GM18517 (cell line): ENCODE results near the gene ACBD6.

ENCODE experiments used
- ATAC-seq: cut with Tn5 transposase; IDR thresholded peaks from one replicate; pipeline ENCODE4 v1.9.1; 2021; ENCODE audit warnings: mild to moderate bottlenecking, moderate library complexity; ENCODE audit not compliant: unreplicated experiment

The ACBD6 gene

DNA sequence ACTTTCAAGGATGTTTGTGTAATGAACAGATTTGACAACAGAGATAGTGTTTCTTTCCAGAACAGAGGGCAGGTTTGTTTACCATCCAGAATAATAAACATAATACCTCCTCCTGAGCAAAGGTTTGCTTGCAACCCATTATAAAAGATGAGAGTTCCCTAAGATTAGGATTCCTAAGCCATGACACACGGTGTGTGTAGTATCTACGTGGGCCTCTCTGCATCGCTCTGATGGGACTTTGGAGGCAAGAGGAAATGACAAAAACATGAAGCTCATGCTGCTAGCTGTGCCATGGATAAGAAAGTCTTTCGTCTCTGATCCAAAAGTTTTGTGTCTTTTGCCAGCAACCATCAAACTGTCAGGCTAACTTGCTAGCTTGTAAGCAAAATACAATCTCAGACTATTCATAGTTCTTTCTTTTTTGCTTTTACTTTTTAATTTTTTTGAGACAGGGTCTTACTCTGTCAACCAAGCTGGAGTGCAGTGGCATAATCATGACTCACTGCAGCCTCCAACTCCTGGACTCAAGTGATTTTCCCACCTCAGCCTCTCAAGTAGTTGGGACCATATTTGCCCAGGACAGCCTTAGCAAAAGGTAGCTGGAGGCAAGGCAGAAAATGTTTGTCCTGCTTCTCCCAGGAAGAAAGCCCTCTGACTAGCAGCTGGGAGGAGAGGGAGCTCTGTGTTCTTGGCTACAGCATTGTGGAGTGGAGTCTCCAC lies 191.2 kb downstream of the ACBD6 start:
- no peak for ATAC-seq

DNA sequence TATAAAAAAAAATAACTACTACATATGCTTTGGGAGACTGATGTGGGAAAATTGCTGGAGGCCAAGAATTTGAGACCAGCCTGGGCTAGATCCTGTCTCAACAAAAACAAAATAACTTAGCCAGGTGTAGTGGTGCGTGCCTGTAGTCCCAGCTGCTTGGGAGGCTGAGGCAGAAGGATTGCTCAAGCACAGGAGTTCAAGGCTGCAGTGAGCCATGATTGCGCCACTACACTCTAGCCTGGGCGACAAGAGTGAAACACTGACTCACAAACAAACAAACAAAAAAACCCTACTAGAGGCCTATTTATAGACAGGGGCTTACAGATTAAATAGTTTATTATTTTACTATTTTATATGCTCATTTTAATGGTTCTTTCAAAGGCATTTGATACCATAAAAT lies 192.3 kb downstream of the ACBD6 start:
- no peak for ATAC-seq

DNA sequence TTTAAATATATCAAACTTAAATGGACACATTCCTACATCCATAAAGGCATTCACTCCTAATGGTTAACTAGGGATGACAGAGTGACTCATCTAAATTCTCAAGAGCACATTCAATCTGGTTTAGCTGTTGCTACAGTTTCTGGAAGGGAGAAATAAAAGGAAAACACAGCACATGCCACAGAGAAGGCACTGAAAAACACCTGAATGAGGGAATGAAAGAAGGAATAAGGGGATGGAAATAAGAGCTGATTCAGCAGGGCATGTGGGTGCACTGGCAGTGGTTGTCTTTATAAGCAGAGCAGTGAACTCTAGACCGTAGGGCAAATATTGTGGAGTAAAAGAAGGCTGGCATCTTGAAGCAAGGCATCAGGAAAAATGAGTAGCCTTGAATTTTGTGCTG lies 193.0 kb downstream of the ACBD6 start:
- no peak for ATAC-seq

DNA sequence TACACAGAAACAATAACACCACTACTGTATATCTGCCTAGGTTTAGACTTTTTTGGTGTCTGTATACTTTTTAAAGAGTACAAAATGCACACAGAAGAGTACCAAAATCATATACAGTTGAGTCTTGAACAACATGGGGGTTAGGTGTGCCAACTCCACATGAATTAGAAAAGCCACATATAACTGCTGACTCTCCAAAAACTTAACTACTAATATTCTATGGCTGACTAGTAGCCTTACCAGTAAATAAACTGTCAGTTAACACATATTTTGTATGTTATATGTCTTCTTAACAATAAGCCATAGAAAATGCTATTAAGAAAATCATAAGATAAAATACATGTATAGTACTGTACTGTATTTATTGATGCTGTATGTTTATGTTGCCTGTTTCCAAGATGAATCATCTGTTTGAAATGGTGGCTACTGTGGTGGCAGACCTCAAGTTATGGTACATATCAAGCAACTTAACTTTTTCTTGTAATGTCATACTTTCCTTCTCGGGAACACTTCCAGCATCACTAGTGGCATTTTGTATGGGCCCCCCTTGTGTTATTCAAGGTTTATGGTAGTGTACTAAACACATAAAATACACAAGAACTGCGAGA lies 201.1 kb downstream of the ACBD6 start:
- ATAC-seq = no peak

DNA sequence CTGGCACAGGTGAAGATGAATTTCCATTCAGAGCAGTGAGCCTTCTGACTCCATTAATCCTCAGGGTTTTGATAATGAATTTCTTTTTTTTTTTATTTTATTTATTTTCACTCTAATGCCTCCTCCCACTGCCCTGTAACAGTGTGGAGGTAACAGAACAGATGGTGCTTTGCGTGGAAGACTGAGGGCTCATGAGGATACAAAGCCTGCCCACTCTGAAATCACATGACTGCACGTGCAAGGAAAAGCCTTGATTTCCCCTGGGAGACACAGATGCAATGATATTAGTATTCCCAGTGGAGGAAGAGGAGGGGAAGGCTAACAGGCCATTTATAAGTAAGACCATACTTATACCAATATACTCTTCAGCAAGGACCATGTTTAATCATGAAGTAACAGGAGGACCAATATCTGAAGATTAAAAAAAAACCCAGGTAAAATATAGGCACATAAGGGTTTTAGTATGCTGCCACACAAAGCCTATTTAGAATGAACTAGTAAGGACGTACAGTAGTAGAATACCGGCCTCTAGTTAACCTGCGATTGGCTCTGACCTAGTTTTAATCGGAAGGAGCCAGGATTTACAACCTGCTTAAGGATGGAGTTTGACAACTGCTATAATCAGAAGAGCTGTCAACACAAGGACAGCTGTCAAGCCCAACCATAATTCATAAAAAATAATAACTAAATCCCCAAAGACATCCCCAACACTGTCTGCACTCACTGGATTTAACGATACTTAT lies 202.7 kb downstream of the ACBD6 start:
- no peak for ATAC-seq

DNA sequence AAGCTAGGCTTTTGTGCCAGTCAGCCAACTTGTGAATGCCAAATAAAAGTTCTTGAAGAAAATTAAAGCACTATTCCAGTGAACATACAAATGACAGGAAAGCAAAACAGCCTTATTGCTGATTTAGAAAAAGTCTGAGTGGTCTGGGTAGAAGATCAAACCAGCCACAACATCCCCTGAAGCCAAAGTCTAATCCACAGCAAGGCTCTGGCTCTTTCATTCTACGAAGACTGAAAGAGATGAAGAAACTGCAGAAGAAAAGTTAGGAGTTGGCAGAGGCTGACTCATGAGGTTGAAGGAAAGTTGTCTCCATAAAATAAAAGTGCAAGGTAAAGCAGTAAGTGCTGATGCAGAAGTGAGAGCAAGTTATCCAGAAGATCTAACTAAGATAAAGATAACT lies 206.4 kb downstream of the ACBD6 start:
- no peak for ATAC-seq

DNA sequence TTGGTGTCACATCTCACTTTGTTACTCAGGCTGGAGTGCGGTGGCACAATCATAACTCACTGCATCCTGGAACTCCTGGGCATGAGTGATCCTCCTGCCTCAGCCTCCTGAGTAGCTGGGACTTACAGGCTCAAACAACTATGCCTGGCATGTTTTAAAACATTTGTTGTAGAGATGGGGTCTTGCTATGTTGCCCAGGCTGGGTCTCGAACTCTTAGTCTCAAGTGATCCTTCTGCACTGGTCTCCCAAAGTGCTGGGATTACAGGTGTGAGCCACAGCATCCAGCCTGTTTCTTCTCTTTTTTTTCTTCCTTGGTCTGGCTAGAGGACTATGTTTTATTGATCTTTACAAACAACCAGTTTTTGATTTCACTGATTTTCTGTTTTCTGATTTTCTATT lies 207.7 kb downstream of the ACBD6 start:
- no peak for ATAC-seq

DNA sequence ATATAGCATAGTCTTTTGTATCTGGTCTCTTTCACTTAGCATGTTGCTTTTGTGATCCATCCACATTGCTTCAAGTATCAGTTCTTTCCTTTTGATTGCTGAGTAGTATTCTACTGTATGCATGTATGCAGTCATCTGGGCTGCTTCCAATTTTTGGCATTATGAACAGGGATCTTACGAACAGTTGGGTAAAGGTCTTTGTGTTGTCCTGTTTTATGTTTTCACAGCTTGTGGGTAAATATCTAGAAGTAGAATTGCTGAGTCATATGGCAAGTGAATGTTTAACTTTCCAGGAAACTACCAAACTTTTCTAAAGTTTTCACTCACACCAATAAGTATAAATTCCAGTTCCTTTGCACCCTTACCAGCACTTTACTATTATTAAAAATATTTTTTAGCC lies 211.4 kb downstream of the ACBD6 start:
- ATAC-seq = no peak

DNA sequence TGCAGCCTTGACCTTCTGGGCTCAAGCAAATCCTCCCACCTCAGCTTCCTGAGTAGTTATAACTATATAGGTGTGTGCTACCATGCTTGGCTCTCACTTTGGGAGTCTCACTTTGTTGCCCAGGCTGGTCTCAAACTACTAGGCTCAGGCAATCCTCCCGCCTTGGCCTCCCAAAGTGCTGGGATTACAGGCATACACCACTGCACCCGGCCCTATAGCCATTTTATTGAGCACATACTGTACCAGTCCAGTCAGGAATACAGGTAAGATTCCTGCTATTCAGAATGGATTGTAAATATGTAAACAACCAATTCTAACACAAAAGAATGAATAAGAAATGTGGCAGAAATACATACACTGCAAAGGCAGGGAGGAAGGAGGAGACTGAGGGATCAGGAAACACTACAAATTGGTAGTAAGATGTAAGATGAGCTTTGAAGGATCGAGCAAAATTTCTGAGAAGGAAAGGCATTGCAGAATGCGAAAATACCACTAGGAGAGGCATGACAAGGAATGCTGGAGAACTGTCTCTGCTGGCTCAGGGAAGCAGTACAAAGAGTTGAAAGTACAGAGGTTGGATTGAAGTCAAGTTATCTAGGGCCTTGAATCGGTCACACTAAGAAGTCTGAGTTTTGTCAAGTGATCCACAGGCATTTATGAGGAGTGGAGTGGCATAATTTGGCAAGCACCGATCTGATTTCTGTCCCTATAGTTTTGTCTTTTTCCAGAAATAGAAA lies 211.9 kb downstream of the ACBD6 start:
- no peak for ATAC-seq

DNA sequence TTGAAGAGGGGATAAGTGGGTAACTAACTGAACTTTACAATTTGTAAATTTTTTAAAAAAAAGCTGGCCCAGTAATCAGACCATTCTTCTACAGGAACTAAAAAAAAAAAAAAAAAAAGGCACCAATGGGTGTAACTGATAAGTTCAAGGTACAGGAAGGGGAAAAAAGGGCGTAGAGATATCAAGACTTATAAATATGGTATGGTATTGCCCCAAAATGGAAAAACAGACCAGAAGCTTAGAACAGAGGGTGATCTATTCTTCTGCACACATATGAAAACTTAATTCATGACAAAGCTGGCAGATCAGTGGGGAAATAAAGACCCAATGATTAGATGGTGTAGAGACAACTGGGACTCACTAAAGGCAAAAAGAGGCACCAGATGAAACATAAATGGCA lies 213.4 kb downstream of the ACBD6 start:
- no peak for ATAC-seq

DNA sequence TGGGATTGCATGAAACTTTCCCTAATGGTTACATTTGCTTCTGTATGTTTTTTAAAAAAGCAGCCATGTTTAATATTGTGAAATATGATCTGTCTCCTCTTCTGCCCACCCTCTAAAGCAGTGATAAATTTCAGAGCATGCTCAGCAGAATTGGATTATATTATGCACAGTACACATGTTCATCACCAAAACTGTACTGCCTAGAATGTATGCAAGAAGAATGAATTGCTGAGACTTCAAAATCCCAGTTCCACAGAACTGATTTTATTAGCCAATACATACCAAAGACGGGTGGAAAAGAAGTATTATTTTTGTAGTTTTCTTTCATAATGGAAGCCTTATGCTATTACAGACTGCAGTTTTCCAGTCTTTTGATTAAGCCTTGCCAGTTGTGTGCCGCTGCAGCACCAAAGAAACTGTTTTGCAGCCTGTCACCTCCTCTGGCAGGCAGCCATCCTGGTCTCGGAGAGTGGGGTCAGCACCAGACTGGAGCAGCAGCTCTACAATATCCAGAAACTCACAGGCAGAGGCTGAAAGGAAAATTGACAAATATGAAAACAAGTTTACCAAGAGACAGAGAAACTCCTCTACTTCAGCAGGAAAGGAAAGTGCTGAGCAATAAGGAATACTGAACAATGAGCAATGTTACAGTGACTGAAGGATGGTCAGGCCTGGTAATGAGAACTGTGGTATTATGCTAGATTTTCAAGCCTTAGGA lies 214.2 kb downstream of the ACBD6 start:
- ATAC-seq = no peak

DNA sequence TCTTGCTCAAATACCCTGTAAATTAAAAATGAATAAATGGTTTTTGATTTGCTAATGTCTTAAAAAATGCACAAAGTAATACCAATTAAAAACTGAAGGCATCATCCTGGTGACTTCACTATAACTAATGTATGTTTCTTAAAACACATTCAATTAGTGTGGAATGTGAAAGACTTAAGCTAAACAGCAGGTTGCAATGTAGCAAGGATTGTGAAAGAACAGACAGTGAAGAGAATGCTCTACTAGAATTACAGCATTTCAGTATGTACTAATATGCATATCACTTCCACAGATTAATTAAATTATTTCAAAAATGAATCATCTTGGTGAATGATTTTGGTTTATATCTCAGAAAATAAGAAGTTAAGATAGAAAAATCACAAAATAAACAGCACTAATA lies 216.0 kb downstream of the ACBD6 start:
- ATAC-seq = no peak

DNA sequence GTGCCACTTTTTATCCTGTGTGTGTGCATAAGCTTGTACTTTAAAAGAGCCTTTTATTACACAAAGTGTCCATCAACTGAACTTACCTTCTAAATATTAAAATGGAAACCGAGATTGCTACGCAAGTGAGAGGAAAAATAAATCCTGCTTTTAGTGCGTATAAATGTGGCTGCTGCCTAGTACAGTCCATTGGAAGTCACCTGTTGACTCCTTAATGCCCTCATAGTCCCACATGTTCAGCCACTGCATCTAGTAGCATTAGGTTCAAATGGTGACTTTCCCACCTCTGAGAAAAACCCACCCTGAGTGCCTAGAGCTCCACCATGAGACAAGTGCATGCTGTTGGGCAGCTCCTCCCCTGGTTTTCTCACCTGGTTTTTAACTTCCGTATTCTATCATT lies 219.3 kb downstream of the ACBD6 start:
- no peak for ATAC-seq

DNA sequence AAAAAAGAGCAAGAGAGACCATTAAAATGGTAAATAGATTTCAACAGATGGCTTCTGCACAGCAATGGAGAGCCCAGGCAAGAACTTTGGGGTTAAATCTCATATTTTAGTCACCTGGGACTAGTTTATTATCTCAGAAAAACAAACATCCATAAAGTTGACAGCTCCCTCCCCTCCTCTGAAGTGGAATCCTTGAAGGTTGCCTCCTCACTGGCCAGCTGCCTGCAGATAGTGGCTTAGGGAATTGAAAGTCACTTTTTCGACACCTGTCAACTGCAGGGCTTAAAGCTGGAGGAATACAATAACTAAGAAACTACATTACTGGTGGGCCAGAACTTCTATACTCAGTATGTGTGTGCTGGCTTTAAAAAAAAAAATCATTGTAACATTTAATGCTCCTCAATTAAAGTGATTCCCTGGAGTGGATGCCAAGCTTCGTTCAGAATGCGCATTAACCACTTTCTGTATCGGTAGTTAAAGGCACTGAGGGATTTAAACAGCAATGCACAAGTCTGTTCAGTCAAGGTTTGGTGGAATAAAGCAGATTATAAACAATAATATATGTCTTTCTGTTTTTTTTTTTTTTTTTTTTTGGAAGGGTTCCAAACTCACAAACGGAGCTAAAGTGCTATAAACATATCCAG lies 219.9 kb downstream of the ACBD6 start:
- no peak for ATAC-seq

DNA sequence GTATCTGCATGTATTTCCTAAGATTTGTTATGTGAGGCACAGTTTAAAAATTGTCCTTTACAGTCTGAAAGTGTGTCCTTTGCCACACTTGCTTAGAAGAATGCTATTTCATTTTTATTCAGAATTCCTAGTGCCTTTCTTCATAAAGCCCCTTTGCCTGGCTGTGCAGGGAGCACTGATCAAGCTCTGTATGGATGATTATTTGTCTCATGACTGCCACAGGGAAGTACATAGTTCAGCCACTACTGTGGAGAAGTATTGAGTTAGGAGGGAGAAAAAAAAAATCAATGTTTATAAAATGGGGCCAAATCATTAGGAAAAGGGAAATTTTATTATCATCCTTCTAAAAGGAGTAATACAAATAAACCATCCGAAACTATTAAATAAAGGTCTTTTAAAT lies 220.9 kb downstream of the ACBD6 start:
- no peak for ATAC-seq

DNA sequence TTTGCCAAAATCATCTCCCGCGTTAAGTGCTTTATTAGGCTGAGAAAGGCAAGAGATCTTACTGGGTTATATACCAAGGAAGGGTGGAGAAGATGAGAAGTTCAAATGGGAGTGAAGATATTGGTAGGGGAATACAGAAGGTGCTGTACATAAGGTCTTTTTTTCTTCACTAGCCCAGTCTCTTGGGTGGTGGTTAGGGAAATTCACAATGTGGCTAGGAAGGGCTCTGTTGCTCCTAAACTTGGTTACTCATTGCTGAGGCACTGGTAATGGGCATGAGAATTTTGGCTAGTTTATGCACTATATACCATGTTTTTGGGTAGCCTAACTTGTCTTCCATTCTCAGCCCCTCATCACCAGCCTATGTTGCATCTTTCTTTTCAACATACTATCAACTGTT lies 221.8 kb downstream of the ACBD6 start:
- no peak for ATAC-seq

DNA sequence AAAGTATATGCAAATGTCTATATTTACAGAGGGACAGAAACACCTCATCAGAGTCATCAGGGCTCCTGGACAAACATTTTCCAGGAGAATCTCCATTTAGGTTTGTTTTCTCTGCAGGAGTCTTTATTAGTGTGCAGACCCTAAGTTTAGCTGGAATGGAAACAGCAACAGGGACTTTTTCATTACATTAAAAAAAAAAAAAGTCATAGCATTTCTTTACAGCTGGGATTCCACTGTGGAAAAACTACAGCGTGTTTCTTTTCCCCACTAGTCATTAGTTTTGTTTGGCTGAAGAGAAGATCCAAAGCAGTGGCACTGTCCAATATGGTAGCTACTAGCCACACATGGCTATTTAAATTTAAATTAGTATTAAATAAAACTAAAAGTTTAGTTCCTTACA lies 222.7 kb downstream of the ACBD6 start:
- no peak for ATAC-seq

DNA sequence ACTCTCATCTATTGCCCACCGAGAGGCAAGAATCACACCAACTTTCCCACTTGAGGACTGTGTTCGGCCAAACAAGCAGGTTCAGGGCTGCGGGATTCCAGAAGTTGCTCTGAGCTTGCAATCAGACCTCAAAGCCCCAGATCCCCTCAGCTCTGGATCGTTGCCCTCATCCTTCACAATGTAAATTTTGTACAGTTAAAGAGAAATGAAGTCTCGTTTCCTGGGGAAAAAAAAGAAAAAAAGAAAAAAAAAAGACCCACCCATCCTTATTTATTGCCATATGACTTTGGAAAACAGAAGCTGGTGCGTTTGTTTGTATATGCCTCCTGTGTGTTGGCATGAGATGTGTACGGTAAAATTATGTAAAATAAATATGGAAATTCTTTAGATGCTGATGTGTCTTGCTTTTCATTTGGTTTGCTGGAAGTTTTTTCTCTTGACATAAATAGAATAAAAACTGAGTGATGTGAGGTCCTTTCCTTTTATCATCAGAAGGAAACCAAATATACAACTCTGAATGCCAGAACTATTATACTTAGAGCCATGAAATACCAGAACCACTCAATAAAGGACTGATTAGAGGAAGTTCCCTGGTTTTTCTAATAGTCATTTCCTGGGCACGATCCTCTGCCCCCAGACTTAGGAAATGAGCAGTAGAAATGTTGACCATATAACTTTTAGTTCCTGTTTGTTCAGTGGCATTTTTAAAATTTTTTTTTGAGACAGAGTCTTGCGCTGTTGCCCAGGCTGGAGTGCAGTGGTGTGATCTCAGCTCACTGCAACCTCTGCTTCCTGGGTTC lies 223.6 kb downstream of the ACBD6 start:
- ATAC-seq = no peak

DNA sequence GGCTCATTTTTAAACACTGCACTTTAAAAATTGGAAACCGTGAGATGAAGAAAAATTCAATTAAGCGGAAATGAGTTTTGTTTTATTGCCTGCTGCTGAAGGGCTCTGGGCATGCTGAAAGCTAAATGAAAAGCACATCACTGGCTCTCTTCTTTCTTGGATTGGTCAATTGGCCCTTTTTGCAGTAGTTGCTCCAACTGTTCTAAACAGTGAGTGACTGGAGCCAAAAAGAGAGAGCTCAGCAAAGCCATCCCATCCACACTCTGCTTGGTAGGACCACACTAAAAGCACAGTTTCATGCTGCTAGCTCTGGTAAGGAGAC lies 224.2 kb downstream of the ACBD6 start:
- no peak for ATAC-seq
